D721Med (cell line): ENCODE measurements around the gene VEGFC.

ENCODE experiments used
- DNase-seq: peaks from one replicate; pipeline ENCODE4 v3.0.0; 2011; ENCODE audit warnings: low spot score; ENCODE audit not compliant: insufficient read length
- FAIRE-seq: peaks from 2 replicates; lab custom pipeline; 2011; peaks lifted over from hg19 to GRCh38; lab: Jason Lieb, UNC
- TF ChIP-seq, protein P1 (sequence below): IDR thresholded peaks from 2 replicates; pipeline ENCODE4 v1.5.1; 2012; ENCODE audit warnings: mild to moderate bottlenecking, control low read depth; ENCODE audit not compliant: insufficient read depth; ENCODE audit errors: missing control alignments

VEGFC gene

DNA sequence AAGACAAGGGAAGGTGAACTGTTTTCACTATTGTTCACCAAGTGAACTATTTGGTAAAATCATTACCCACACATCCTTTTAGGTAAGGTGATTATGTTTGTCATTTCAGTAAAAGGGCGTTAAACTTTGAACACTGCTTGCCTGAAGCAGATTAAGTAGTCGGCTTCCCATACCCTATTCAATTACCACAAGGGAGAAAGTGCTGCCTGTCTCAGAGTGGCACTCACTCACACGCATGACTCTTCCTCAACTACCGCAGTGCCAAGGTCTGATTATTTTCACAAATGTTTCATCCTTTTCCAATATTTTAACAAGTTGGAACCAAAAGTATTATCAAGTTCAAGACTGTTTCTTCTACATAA lies 11.0 kb downstream of the VEGFC start:
- DNase-seq = no peak
- no peak for FAIRE-seq
- TF ChIP-seq, protein P1, sequence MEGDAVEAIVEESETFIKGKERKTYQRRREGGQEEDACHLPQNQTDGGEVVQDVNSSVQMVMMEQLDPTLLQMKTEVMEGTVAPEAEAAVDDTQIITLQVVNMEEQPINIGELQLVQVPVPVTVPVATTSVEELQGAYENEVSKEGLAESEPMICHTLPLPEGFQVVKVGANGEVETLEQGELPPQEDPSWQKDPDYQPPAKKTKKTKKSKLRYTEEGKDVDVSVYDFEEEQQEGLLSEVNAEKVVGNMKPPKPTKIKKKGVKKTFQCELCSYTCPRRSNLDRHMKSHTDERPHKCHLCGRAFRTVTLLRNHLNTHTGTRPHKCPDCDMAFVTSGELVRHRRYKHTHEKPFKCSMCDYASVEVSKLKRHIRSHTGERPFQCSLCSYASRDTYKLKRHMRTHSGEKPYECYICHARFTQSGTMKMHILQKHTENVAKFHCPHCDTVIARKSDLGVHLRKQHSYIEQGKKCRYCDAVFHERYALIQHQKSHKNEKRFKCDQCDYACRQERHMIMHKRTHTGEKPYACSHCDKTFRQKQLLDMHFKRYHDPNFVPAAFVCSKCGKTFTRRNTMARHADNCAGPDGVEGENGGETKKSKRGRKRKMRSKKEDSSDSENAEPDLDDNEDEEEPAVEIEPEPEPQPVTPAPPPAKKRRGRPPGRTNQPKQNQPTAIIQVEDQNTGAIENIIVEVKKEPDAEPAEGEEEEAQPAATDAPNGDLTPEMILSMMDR = no peak

DNA sequence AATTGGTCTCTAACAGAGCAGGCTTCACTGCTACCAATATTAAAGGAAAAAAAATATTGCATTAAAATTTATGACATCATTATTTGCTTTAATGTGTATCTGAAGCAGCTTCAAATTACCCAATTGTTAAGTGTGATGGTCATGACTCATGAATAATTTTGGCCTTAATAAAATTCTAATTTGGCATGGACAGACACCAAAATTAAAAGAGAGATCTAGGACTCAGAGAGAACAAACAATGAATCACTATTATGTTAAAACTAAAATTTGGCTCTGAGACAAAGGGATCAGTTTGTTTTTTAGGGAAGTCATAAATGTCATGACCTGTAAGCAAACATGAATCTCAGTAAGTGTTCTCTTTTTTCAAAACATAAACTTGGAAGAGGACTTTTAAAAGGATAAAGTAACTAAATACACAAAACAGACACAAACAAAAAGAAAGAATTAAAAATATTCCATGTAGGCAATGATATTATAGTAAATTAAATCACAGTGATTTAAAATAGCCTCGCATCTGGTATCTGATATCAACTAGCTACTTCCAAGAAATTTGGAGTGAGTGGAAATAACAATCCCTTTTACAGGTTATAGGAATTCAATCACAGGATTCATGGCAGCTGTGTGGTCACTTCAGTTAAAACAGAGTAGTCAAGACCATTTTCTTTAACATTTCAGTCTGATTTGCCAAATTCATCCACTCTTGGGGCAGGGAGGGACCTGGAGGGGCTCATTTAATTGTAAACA lies 11.6 kb downstream of the VEGFC start:
- FAIRE-seq (no peak), DNase-seq (no peak)
- TF ChIP-seq, protein P1 = no peak

DNA sequence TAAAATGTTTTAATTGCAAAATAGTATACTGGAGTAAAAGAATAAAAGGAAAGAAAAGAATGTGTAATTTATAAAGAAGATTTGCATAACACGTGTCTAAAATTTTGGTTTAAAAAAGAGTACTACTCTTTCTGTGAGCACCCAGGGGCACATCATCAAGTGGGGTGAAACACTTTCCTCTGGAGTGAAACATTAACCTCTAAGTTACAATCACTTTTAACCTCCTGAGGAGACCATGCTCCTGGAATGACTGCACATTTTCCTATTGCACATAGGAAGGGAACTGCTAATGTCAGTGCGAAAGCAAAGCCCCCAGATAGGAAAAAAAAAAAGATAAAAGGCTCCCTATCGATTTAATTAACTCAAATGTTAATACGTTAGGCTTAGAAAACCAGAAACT lies 13.3 kb downstream of the VEGFC start:
- TF ChIP-seq, protein P1 = no peak
- FAIRE-seq (no peak), DNase-seq (no peak)

DNA sequence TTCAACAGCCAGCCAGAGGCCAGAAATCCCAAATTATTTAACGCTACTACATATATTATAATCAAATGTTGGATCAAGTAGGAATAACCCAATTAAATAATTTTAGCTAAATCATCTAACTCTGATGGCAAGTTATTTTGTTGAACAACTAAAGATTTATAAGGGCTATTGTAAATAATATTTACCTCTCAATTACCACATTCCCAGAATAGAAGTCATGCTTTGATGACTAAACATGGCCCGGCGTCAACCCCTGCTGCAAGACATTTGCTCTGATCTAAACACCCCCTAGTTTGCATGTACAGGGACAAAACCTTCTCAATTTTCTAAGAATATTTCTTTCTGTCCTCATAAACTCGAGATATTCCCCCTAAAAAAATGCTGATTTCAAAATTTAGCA lies 14.2 kb downstream of the VEGFC start:
- DNase-seq (no peak), FAIRE-seq (no peak)
- TF ChIP-seq, protein P1 = no peak

DNA sequence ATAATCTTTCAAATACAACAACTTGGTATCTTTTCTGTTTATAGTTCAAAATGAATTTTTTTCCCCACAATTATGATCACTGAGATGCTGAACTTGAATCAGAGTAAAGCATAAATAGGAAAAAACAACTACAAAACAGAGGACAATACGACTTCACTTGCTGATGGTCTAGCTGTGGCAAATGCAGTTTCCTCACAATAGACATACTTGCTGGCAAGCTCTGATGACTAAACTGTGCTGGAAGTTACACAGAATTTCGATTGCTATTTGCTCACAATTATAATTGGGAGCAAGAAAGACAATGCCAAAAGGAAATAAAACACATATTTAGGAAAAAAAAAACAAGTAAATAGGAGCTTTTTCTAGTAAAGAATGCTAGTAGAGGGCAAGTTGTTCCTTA lies 14.7 kb downstream of the VEGFC start:
- no peak for FAIRE-seq
- DNase-seq = no peak
- TF ChIP-seq, protein P1 = no peak

DNA sequence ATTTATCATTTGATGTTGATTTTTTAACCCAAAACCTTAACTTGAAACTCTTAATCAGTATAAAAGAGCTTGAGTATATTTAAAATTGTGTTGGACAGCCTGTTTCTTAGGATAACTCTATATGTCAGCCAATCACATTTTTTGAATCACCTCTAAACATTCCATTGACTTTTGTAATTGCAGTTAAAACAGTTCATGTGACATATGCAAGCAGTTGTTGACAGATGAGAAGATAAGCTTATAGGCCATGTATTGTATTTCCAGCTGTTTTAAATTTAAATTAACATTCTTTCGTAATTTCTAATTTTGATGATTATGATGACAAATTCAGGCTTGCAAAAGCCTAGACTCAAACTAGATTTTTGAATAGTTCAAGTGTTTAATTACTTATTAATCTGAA lies 17.4 kb downstream of the VEGFC start:
- DNase-seq (no peak), FAIRE-seq (no peak)
- TF ChIP-seq, protein P1 = no peak

DNA sequence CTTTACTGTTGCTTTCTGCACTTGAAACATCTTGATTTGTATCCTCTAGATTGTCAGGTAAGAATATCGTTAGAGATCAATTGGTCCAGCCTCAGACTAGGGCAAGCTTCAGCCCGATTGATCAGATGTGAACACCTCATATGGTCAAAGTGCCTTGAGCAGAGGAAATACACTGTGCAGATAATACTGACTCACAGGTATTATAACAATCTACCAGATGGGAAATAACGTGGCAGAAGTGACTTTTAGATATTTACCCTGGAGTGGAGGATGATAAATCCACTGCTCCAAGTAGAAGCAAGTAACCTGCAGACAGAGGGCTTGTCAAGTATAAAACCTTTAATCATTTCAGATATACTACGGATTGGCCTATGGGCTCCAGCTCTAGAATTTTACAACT lies 17.9 kb downstream of the VEGFC start:
- TF ChIP-seq, protein P1 = no peak
- no peak for FAIRE-seq
- DNase-seq = no peak
